GM12865 (cell line): ENCODE measurements around the gene DHRS7B.

Experiments used
- DNase-seq: peaks from one replicate; pipeline ENCODE4 v3.0.0; 2010; ENCODE audit warnings: low read depth
- H3K4me3 ChIP-seq: 2 replicates; pipeline ENCODE4 v1.5.1; 2011; ENCODE audit warnings: mild to moderate bottlenecking, low read depth, low read length, control low read depth
- TF ChIP-seq, protein P1 (sequence below): IDR thresholded peaks from 2 replicates; pipeline ENCODE4 v1.5.1; 2011; ENCODE audit warnings: low read length, control low read depth, low read depth, inconsistent platforms; ENCODE audit not compliant: insufficient read depth; ENCODE audit errors: missing control alignments

DHRS7B gene

DNA sequence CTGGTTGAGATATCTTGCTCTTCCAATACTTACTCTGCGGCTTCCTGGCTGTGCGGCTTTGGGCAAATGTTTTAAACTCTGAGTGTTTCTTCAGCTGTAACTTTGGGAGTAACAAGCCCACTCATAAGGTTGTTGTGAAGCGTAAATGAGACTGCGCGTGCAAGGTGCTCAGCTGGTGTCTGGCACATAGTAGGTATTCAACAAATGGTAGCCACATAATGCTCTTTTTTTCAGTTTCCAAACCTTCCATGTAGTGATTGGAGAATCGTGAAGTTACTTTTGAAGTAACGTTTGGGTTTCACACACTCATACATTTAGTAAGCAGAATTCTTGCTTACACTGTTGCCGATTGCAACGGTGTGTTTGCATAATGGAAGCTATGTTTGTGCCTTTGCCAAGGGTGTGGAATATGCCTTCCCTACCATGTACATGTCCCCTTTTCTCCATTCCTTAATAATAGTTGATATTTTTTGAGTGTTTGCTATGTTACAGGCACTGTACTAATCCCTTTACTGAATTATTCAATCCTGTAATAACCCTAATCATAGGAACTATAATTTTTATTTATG is 829 bp downstream of the DHRS7B start:
- H3K4me3 ChIP-seq = peak overlapping the region; percentile 89
- no peak for DNase-seq
- TF ChIP-seq, protein P1, sequence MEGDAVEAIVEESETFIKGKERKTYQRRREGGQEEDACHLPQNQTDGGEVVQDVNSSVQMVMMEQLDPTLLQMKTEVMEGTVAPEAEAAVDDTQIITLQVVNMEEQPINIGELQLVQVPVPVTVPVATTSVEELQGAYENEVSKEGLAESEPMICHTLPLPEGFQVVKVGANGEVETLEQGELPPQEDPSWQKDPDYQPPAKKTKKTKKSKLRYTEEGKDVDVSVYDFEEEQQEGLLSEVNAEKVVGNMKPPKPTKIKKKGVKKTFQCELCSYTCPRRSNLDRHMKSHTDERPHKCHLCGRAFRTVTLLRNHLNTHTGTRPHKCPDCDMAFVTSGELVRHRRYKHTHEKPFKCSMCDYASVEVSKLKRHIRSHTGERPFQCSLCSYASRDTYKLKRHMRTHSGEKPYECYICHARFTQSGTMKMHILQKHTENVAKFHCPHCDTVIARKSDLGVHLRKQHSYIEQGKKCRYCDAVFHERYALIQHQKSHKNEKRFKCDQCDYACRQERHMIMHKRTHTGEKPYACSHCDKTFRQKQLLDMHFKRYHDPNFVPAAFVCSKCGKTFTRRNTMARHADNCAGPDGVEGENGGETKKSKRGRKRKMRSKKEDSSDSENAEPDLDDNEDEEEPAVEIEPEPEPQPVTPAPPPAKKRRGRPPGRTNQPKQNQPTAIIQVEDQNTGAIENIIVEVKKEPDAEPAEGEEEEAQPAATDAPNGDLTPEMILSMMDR = no peak

DNA sequence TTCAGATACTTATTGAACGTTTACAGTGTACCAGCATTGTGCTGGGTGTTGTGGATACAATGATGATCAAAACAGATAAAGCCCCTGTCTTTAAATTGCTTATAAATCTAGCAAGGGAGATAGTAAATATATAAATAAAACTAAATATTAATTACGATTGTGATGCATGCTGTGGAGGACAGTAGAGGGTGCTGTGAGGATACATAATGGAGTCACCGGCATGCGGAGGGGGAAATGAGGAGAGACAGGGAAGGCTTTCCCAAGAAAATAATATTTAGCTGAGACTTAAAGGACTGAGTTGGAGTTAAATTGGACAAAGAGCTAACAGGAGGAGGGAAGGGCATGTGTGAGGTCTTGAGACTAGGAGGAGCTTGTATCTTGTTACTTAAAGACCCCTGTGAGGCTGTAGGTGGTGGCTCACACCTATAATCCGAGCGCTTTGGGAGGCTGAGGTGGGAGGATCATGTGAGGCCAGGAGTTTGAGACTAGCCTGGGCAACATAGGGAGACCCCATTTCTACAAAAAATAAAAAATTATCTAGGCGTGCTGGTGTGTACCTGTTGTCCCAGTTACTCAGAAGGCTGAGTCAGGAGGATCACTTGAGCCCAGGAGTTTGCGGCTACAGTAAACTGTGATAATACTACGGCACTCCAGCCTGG is 2.4 kb downstream of the DHRS7B start:
- DNase-seq = no peak
- TF ChIP-seq, protein P1 = peak; percentile 15
- H3K4me3 ChIP-seq = no peak overlapping the region

DNA sequence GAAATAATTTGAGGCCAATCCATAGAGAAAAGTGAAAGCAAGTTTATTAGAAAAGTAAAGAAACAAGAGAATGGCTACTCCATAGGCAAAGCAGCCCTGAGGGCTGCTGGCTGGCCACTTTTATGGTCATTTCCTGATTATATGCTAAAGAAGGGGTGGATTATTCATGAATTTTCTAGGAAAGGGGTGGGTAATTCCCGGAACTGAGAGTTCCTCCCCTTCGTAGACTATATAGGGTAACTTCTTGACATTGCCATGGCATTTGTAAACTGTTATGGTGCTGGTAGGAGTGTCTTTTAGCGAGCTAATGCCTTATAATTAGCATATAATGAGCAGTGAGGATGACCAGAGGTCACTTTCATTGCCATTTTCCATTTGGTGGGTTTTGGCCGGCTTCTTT is 4.4 kb downstream of the DHRS7B start:
- no peak overlapping the region for H3K4me3 ChIP-seq
- TF ChIP-seq, protein P1 = no peak
- DNase-seq = no peak

DNA sequence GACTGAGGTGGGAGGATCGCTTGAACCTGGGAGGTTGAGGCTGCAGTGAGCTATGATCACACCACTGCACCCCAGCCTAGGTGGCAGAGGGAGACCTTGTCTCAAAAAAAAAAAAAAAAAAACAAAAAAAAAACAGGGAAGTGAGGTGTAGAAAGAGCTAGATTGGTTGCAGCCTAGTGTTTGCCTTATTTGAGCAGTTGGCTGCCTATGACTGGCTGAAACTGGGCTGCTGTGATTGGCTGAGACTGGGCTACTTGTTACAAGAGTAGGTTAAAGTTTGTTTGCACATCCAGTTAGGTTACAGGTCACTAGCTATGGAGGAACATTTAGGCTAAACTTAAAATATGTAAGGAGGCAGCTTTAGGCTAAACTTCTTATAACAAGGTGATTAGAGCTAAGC is 5.7 kb downstream of the DHRS7B start:
- DNase-seq = peak; percentile 46
- TF ChIP-seq, protein P1 = no peak
- no peak overlapping the region for H3K4me3 ChIP-seq

DNA sequence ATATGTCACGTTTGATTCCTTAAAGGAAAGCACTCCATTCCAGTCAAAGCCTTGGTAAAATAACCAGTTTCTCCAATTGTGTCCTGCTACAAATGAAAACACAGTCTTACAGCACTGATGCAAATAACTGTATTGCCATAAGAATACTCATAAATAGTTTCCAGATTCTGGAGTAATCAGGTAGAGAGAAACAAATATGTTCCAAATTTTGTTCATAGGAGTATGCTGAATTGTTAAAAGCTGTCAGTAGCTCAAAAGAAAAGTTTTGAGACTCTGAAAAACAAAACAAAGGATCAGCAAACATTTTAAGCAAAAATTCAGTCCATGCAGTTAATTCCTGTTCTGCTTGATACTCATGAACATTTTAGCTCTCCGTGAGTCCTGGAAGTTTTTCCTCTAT is 7.8 kb downstream of the DHRS7B start:
- TF ChIP-seq, protein P1 = no peak
- no peak for DNase-seq
- no peak overlapping the region for H3K4me3 ChIP-seq

DNA sequence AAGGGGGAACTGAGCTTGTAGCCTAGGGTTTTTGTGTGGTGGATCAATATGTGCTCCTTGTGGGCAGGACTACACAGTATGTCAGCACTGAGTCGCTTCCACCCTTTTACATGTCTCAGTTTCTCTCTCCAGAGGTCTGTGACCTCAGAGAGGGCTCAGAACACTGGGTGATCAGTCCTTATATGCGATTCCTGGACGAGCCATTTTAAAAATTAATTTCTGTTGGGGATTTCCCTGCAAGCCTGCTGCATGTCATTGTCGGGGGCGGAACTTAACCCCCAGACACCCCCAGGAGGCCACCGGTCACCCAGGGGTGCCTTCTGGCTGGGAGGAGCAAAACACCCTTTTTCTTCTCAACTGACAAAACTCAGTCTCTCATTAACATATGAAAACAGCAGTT is 14.1 kb downstream of the DHRS7B start:
- TF ChIP-seq, protein P1 = no peak
- peak overlapping the region; percentile 51 for H3K4me3 ChIP-seq
- DNase-seq = peak; percentile 77

DNA sequence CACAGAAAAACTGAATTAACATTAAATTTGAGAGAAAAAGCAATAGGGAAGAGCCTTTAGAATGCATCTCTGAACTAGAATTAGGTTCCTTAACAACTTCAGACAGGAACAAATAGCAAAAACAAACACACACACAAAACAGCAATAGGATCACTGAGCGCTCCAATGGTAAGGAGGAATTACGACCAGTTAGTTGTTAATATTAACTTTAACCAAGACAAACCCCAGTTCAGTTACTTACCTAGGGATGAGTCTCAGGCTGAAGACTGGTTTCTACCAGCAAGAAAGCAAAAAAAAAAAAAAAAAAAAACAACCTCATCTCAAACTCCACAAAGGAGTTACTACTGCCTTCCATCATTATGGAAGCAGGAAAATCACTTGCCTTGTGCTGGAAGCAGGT is 14.6 kb downstream of the DHRS7B start:
- TF ChIP-seq, protein P1 = no peak
- peak overlapping the region; percentile 51 for H3K4me3 ChIP-seq
- no peak for DNase-seq

DNA sequence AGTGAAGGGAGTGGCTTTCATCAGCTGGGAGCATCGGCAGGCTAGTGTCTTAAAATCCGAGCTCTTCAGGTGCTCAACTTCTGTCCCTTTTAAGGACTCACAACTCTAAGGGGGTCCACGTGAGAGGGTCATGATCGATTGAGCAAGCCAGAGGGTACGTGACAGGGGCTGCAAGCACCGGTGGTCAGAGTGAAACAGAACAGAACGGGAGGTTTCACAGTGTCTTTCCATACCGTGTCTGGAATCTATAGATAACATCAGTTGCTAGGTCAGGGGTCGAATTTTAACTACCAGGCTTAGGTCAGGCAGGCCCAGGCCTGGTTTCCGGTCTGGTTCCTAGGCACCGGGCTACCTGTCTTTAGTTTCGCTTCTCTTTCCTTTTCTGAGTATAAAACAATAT is 15.3 kb downstream of the DHRS7B start:
- DNase-seq = peak; percentile 58
- peak overlapping the region; percentile 51 for H3K4me3 ChIP-seq
